ENCODE measurements around the gene MTCL1. TPM values are rescaled to one million over a fixed set of nuclear protein-coding genes. Genes with fewer than 3 reads are reported as not detected.
A peak's percentile ranks its signal among the peaks of the same experiment; 100 is the strongest.

MTCL1 gene
- 0.20 and 0.80 TPM in 2 replicates for total RNA-seq

GRCh38 chr18:8705238-8705960 lies at the start of gene MTCL1:
Gene MTCL1 (plus strand): TSS chr18:8705556. CDS start chr18:8705661, 105 bp downstream.
- peaks cover 67% of the 10 kb centered on the region for H3K27me3 Mint-ChIP-seq (ENCODE audit: insufficient read depth)
- intact Hi-C loops (cut with micrococcal nuclease), result loop anchor here (1.0 to 10.0 kb wide), 3 partner anchors 770 to 1209 kb away; partner anchors contain the start of genes PPP4R1, RALBP1 and VAPA
- peak within 1 kb of the TSS; percentile 23 for H3K27ac Mint-ChIP-seq
- H3K4me3 Mint-ChIP-seq, result peak within 1 kb of the TSS; percentile 89
- DNase-seq (ENCODE audit: low spot score), result no peak
- H3K36me3 Mint-ChIP-seq (ENCODE audit: low read depth), result peaks cover 4% of the 10 kb centered on the region
- peaks cover 14% of the 10 kb centered on the region for H3K4me1 Mint-ChIP-seq (ENCODE audit: low read depth)
- no peaks in the 10 kb centered on the region for H3K9me3 Mint-ChIP-seq

- no peak overlapping the region for H3K4me3 Mint-ChIP-seq
- intact Hi-C loops (cut with micrococcal nuclease), result no loop called here
- no peaks in the 10 kb centered on the region for H3K9me3 Mint-ChIP-seq
- H3K4me1 Mint-ChIP-seq (ENCODE audit: low read depth), result no peaks in the 10 kb centered on the region
- DNase-seq (ENCODE audit: low spot score), result no peak
- no peak overlapping the region for H3K27ac Mint-ChIP-seq
- H3K36me3 Mint-ChIP-seq (ENCODE audit: low read depth), result no peaks in the 10 kb centered on the region
- peaks cover 17% of the 10 kb centered on the region for H3K27me3 Mint-ChIP-seq (ENCODE audit: insufficient read depth)
These were observed 49.1 kb upstream of the MTCL1 start for GRCh38 chr18:8656232-8656631.

GRCh38 chr18:8657050-8657820 lies 48.1 kb upstream of the MTCL1 start:
- Mint-ChIP-seq H3K36me3 (ENCODE audit: low read depth) (no peaks in the 10 kb centered on the region), H3K27me3 (ENCODE audit: insufficient read depth) (peaks cover 16% of the 10 kb centered on the region), H3K4me1 (ENCODE audit: low read depth) (no peaks in the 10 kb centered on the region), H3K9me3 (no peaks in the 10 kb centered on the region), H3K27ac (no peak overlapping the region), H3K4me3 (no peak overlapping the region)
- intact Hi-C loops (cut with micrococcal nuclease), result no loop called here
- no peak for DNase-seq (ENCODE audit: low spot score)

GRCh38 chr18:8657873-8658470 lies 47.4 kb upstream of the MTCL1 start:
- Mint-ChIP-seq H3K36me3 (ENCODE audit: low read depth) (no peaks in the 10 kb centered on the region), H3K4me1 (ENCODE audit: low read depth) (no peaks in the 10 kb centered on the region), H3K27ac (no peak overlapping the region), H3K9me3 (no peaks in the 10 kb centered on the region), H3K4me3 (no peak overlapping the region), H3K27me3 (ENCODE audit: insufficient read depth) (peaks cover 14% of the 10 kb centered on the region)
- intact Hi-C loops (cut with micrococcal nuclease), result no loop called here
- no peak for DNase-seq (ENCODE audit: low spot score)

- Mint-ChIP-seq H3K27me3 (ENCODE audit: insufficient read depth) (peaks cover 16% of the 10 kb centered on the region), H3K4me3 (no peak overlapping the region), H3K36me3 (ENCODE audit: low read depth) (no peaks in the 10 kb centered on the region), H3K4me1 (ENCODE audit: low read depth) (no peaks in the 10 kb centered on the region), H3K9me3 (no peaks in the 10 kb centered on the region), H3K27ac (no peak overlapping the region)
- intact Hi-C loops (cut with micrococcal nuclease), result no loop called here
- no peak for DNase-seq (ENCODE audit: low spot score)
These were observed 46.4 kb upstream of the MTCL1 start for GRCh38 chr18:8658858-8659485.

GRCh38 chr18:8659609-8660242 lies 45.6 kb upstream of the MTCL1 start:
- peaks cover 12% of the 10 kb centered on the region for H3K27me3 Mint-ChIP-seq (ENCODE audit: insufficient read depth)
- H3K4me1 Mint-ChIP-seq (ENCODE audit: low read depth), result no peaks in the 10 kb centered on the region
- intact Hi-C loops (cut with micrococcal nuclease), result no loop called here
- no peaks in the 10 kb centered on the region for H3K9me3 Mint-ChIP-seq
- no peak overlapping the region for H3K27ac Mint-ChIP-seq
- no peak overlapping the region for H3K4me3 Mint-ChIP-seq
- H3K36me3 Mint-ChIP-seq (ENCODE audit: low read depth), result no peaks in the 10 kb centered on the region
- no peak for DNase-seq (ENCODE audit: low spot score)

GRCh38 chr18:8660316-8660715 lies 45.0 kb upstream of the MTCL1 start:
- H3K27ac Mint-ChIP-seq, result no peak overlapping the region
- peaks cover 10% of the 10 kb centered on the region for H3K27me3 Mint-ChIP-seq (ENCODE audit: insufficient read depth)
- H3K9me3 Mint-ChIP-seq, result no peaks in the 10 kb centered on the region
- H3K36me3 Mint-ChIP-seq (ENCODE audit: low read depth), result no peaks in the 10 kb centered on the region
- DNase-seq (ENCODE audit: low spot score), result no peak
- intact Hi-C loops (cut with micrococcal nuclease), result no loop called here
- H3K4me3 Mint-ChIP-seq, result no peak overlapping the region
- H3K4me1 Mint-ChIP-seq (ENCODE audit: low read depth), result no peaks in the 10 kb centered on the region

GRCh38 chr18:8661754-8662559 lies 43.4 kb upstream of the MTCL1 start:
- Mint-ChIP-seq H3K9me3 (no peaks in the 10 kb centered on the region), H3K4me3 (no peak overlapping the region), H3K27me3 (ENCODE audit: insufficient read depth) (peaks cover 7% of the 10 kb centered on the region), H3K4me1 (ENCODE audit: low read depth) (no peaks in the 10 kb centered on the region), H3K36me3 (ENCODE audit: low read depth) (no peaks in the 10 kb centered on the region), H3K27ac (no peak overlapping the region)
- DNase-seq (ENCODE audit: low spot score), result no peak
- intact Hi-C loops (cut with micrococcal nuclease), result no loop called here

- H3K9me3 Mint-ChIP-seq, result no peaks in the 10 kb centered on the region
- no peaks in the 10 kb centered on the region for H3K4me1 Mint-ChIP-seq (ENCODE audit: low read depth)
- intact Hi-C loops (cut with micrococcal nuclease), result no loop called here
- no peak overlapping the region for H3K27ac Mint-ChIP-seq
- peaks cover 7% of the 10 kb centered on the region for H3K27me3 Mint-ChIP-seq (ENCODE audit: insufficient read depth)
- H3K36me3 Mint-ChIP-seq (ENCODE audit: low read depth), result no peaks in the 10 kb centered on the region
- DNase-seq (ENCODE audit: low spot score), result no peak
- no peak overlapping the region for H3K4me3 Mint-ChIP-seq
These were observed 42.6 kb upstream of the MTCL1 start for GRCh38 chr18:8662560-8663255.

GRCh38 chr18:8667846-8668245 lies 37.5 kb upstream of the MTCL1 start:
- no peaks in the 10 kb centered on the region for H3K36me3 Mint-ChIP-seq (ENCODE audit: low read depth)
- H3K4me3 Mint-ChIP-seq, result no peak overlapping the region
- no peaks in the 10 kb centered on the region for H3K4me1 Mint-ChIP-seq (ENCODE audit: low read depth)
- no peaks in the 10 kb centered on the region for H3K9me3 Mint-ChIP-seq
- intact Hi-C loops (cut with micrococcal nuclease), result no loop called here
- peaks cover 9% of the 10 kb centered on the region for H3K27me3 Mint-ChIP-seq (ENCODE audit: insufficient read depth)
- H3K27ac Mint-ChIP-seq, result no peak overlapping the region
- no peak for DNase-seq (ENCODE audit: low spot score)

- H3K27ac Mint-ChIP-seq, result no peak overlapping the region
- H3K9me3 Mint-ChIP-seq, result no peaks in the 10 kb centered on the region
- no peaks in the 10 kb centered on the region for H3K36me3 Mint-ChIP-seq (ENCODE audit: low read depth)
- intact Hi-C loops (cut with micrococcal nuclease), result no loop called here
- H3K4me1 Mint-ChIP-seq (ENCODE audit: low read depth), result peaks cover 1% of the 10 kb centered on the region
- H3K27me3 Mint-ChIP-seq (ENCODE audit: insufficient read depth), result peaks cover 9% of the 10 kb centered on the region
- H3K4me3 Mint-ChIP-seq, result no peak overlapping the region
- no peak for DNase-seq (ENCODE audit: low spot score)
These were observed 37.0 kb upstream of the MTCL1 start for GRCh38 chr18:8668381-8668780.
